IMR-90 (cell line): ENCODE measurements around the gene TREH.

Source experiments
- CEBPB ChIP-seq: IDR thresholded peaks from 2 replicates; pipeline ENCODE4 v1.6.1; 2012; ENCODE audit warnings: low read depth, low read length, improper control_type of control experiment
- CHD1 ChIP-seq: IDR thresholded peaks from 2 replicates; pipeline ENCODE4 v1.6.1; 2012; ENCODE audit warnings: low read depth, low read length, improper control_type of control experiment
- CTCF ChIP-seq: conservative IDR thresholded peaks from 2 replicates; pipeline ENCODE4 v1.5.1; 2012; ENCODE audit warnings: mild to moderate bottlenecking, low read depth, low read length, improper control_type of control experiment
- FOS ChIP-seq: fragments of 150-350 bp; IDR thresholded peaks from 2 replicates; pipeline ENCODE4 v1.6.1; 2016; ENCODE audit warnings: low read depth, low read length
- MAFK ChIP-seq: IDR thresholded peaks from 2 replicates; pipeline ENCODE4 v1.6.1; 2012; ENCODE audit warnings: low read depth, low read length, improper control_type of control experiment
- MXI1 ChIP-seq: IDR thresholded peaks from 2 replicates; pipeline ENCODE4 v1.6.1; 2012; ENCODE audit warnings: low read depth, mild to moderate bottlenecking, low read length, moderate library complexity, borderline replicate concordance
- RAD21 ChIP-seq: IDR thresholded peaks from 2 replicates; pipeline ENCODE4 v1.6.1; 2012; ENCODE audit warnings: low read length, improper control_type of control experiment
- RCOR1 ChIP-seq: IDR thresholded peaks from 2 replicates; pipeline ENCODE4 v1.6.1; 2012; ENCODE audit warnings: mild to moderate bottlenecking, low read length, improper control_type of control experiment; ENCODE audit not compliant: insufficient replicate concordance
- RFX5 ChIP-seq: IDR thresholded peaks from 2 replicates; pipeline ENCODE4 v1.8.0; 2012; ENCODE audit warnings: low read depth, mild to moderate bottlenecking, low read length, moderate library complexity
- SMC3 ChIP-seq: fragments of 150-350 bp; IDR thresholded peaks from 2 replicates; pipeline ENCODE4 v1.6.1; 2016; ENCODE audit warnings: low read depth, mild to moderate bottlenecking, antibody characterized with exemption, low read length, moderate library complexity
- USF2 ChIP-seq: fragments of 150-350 bp; IDR thresholded peaks from 2 replicates; pipeline ENCODE4 v1.6.1; 2017; ENCODE audit warnings: mild to moderate bottlenecking, antibody characterized with exemption, low read length, low read depth

- TF ChIP-seq CHD1 (peak; percentile 40), MXI1 (no peak), CTCF (peak; percentile 60), SMC3 (peak; percentile 39), RFX5 (no peak), RCOR1 (no peak), USF2 (no peak), FOS (no peak), RAD21 (peak; percentile 37), CEBPB (no peak), MAFK (no peak)
These were observed 71.8 kb downstream of the TREH start, which contains the start of gene PHLDB1 for GRCh38 chr11:118607401-118608359.
